GM19239 (cell line): Measurements from ENCODE around the gene SLFNL1.

Experiments used
- DNase-seq: peaks from one replicate; pipeline ENCODE4 v3.0.0; 2011; ENCODE audit warnings: low spot score; ENCODE audit not compliant: insufficient read length
- FAIRE-seq: peaks from 2 replicates; lab custom pipeline; 2011; peaks lifted over from hg19 to GRCh38; lab: Jason Lieb, UNC

SLFNL1 gene

GRCh38 chr1:40969445-40969844 is 52.1 kb downstream of the SLFNL1 start:
- no peak for FAIRE-seq
- DNase-seq, result no peak

DNA sequence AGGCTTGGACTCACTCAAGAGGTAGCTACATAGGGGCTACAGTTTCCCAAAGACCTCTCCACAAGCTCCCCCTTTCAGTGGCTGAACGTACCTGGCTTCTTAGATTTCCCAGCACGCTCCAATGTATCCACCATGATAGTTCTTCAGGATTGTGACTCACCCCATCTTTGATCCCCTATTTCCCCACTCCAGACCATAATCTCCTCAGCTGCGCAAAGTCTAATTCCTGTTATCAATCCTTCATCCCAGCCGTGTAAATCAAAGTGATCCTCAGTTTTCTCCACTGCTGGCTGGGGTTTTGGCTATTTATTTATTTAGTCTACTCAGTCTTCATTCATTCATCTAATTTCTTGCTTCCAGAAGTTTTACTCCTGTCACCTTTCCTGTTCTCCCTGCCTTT is 55.1 kb downstream of the SLFNL1 start:
- no peak for FAIRE-seq
- no peak for DNase-seq
